D721Med (cell line): ENCODE measurements around the gene C16orf96.

Experiments
- DNase-seq: peaks from one replicate; pipeline ENCODE4 v3.0.0; 2011; ENCODE audit warnings: low spot score; ENCODE audit not compliant: insufficient read length
- FAIRE-seq: peaks from 2 replicates; lab custom pipeline; 2011; peaks lifted over from hg19 to GRCh38; lab: Jason Lieb, UNC
- TF ChIP-seq, protein P1 (sequence below): IDR thresholded peaks from 2 replicates; pipeline ENCODE4 v1.5.1; 2012; ENCODE audit warnings: mild to moderate bottlenecking, control low read depth; ENCODE audit not compliant: insufficient read depth; ENCODE audit errors: missing control alignments

Gene C16orf96

DNA sequence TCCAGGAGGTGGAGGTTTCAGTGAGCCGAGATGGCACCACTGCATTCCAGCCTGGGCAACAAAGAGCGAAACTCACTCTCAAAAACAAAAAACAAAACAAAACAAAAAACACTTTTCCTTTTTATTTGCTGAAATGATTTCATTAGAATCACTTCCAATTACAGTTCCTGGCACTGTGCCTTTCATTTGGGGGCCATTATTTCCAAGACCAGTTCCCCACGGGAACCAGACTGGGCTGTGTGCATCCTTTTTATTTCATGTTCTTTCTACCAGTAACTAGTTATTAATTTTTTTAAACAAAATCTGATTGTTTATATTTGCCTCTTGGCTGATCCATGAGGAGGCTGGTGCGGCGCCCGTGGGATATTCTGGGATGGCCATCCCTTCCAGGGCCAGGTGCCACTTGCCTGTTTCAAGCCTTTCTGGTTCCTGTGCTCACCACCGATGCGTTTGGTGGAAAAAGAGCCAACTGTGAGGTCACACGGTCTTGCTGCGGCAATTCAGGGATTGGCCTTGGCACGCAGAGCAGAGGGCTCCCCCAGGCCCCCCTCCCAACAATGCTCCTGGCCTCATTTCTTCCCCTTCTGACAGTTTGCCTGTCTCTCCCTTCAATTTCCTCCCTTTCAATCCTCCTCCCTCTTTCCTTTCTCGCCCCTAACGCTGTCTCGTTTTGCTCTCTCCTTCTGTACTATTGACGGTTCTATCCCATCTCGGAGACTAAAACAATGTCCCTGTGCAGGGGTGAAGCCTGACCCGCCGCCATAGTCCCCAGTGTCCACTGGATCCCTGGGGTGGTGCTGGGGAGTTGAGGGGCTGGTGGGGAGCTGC lies 45.1 kb downstream of the C16orf96 start:
- DNase-seq (no peak), FAIRE-seq (no peak)
- TF ChIP-seq, protein P1, sequence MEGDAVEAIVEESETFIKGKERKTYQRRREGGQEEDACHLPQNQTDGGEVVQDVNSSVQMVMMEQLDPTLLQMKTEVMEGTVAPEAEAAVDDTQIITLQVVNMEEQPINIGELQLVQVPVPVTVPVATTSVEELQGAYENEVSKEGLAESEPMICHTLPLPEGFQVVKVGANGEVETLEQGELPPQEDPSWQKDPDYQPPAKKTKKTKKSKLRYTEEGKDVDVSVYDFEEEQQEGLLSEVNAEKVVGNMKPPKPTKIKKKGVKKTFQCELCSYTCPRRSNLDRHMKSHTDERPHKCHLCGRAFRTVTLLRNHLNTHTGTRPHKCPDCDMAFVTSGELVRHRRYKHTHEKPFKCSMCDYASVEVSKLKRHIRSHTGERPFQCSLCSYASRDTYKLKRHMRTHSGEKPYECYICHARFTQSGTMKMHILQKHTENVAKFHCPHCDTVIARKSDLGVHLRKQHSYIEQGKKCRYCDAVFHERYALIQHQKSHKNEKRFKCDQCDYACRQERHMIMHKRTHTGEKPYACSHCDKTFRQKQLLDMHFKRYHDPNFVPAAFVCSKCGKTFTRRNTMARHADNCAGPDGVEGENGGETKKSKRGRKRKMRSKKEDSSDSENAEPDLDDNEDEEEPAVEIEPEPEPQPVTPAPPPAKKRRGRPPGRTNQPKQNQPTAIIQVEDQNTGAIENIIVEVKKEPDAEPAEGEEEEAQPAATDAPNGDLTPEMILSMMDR, result no peak

- no peak for DNase-seq
- TF ChIP-seq, protein P1, result no peak
- FAIRE-seq, result no peak
Observed at GRCh38 chr16:4601864-4602186, 45.7 kb downstream of the C16orf96 start.

- TF ChIP-seq, protein P1, result no peak
- DNase-seq, result no peak
- FAIRE-seq, result no peak
Observed at GRCh38 chr16:4602331-4602730, 46.2 kb downstream of the C16orf96 start.

DNA sequence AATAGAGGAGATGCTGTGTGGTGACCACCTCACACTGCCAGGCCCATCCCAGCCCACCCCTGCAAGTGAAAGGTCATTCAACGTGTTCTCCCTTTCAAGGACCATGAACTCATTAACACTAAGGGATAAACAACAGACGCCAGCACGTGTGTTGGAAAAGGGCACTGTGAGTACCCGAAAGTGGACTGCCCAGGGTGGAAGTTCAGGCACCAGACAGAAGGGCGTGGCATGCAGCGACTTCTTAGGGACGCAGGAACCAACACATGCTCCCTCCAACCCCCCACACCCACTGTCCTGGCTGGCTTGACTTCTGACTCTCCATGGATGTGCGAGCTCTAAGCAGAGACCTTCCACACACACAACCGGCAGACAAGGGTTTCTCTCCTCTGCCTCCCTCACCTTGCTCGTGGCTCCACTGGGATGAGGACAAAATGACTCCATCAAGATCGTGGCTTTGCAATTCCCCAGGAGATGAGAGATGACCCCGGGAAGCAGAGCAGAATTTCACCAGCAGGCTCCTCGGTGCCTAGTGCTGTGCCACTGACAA lies 47.6 kb downstream of the C16orf96 start:
- TF ChIP-seq, protein P1, result no peak
- FAIRE-seq (no peak), DNase-seq (no peak)

- TF ChIP-seq, protein P1, result no peak
- no peak for DNase-seq
- FAIRE-seq, result no peak
Observed at GRCh38 chr16:4604401-4604800, 48.3 kb downstream of the C16orf96 start.

DNA sequence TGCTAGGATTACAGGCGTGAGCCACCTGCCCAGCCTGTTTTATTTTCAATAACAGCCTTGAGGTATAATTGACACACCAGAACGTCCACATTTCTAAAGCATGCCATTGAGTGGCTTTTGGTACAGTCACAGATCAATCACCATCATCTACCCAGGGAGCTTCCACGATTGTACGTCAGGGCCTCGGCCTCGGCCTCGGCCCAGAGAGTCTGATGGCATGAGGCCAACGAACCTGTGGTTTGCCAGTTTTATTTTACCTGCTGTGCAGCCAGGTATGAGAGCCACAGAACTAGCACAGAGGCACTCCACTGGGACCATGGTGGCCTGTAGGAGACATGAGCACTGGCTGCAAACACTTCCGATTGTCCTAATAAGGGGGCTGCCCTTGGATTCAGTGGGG lies 50.2 kb downstream of the C16orf96 start:
- no peak for FAIRE-seq
- TF ChIP-seq, protein P1, result no peak
- no peak for DNase-seq
